Muscle of back (tissue), 11 donors: Measurements from ENCODE around the gene CBX2. TPM values are rescaled to one million over a fixed set of nuclear protein-coding genes. Genes with fewer than 3 reads are reported as not detected.

Source experiments
- DNase-seq, 3 donors: peaks; one replicate each; pipeline versions ENCODE4 v3.0.0 to v3.0.0-alpha.2; 2013
- polyA plus RNA-seq, 10 donors: library from polyadenylated mRNA; unstranded; fragments of 120-200 nt; gene quantifications; one replicate each; pipeline ENCODE4 v1.2.1, GENCODE V29; 2013; ENCODE audit not compliant: insufficient read length in 10 of 10

CBX2 gene
- polyA plus RNA-seq, 10 donors: 7.6 to 15.9 (median 9.1) TPM

GRCh38 chr17:79785900-79786810 is 8.2 kb downstream of the CBX2 start:
- no peak for DNase-seq

GRCh38 chr17:79786930-79787643 is 9.1 kb downstream of the CBX2 start:
- no peak for DNase-seq

DNA sequence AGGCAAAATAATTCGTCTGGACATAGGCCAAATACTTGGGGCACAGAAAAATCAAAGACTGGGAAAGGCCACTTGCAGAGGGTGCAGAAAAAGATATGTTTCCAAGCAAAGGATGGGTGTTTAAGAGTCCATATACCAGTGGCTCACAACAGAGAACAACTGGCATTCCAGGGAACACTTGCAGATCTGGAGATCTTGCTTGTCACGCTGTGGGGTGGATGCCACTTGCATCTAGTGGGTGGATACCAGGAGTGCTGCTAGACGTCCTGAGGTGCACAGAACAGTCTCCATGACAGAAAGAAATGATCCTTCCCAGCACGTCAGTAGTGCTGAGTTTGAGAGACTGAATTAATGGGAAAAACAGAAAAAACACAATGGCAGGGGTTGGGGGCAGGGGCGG is 10.5 kb downstream of the CBX2 start:
- DNase-seq: no peak

DNA sequence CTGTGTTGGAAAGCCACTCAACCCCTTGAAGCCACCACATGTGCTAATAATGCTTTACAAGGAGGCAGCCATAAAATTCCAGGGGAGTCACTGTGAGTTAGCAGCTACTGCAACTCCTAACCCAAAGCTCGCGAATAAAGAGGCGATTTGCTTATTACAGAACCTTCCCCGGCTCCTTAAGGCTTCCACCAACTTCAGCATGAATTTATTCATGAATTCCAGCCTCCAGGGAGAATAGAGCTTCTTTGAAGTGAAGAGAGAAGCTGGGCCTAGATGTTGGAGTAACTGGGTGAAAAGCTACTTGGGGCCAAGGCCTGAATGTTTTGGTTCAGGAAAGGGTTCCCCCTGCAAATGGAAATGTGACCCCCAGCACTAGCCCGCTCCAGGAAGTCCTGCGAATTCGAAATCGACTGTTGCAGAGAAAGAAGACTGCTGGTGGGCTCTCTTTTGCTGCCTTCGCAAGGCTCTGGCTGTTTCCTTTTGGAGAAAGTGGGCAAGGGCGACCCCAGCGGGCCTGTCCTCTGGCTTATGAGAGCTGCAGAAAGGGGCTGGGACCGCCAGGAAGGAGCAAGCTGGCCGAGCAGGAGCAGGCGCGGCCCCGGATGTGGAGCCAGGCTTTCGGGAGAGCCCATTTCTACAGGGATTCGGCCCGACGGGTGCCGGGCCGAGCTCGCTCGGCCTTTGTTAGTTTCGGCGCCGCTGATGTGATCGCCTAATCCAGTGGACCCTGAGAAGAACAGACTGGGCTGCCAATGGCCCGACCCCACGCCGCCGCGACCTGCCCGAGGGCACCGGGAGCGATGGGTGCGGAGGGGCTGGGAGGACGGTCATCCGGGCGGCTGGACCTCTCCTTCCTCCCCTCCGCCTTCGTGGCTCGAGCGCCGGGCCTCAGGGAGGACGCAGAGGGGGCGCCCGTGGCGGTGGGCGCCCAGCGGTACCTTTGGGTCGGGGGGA is 11.3 kb downstream of the CBX2 start:
- DNase-seq: no peak

- DNase-seq: peak in 1 of 3 donors; percentile 77
Observed at GRCh38 chr17:79789943-79790804, 12.2 kb downstream of the CBX2 start.

DNA sequence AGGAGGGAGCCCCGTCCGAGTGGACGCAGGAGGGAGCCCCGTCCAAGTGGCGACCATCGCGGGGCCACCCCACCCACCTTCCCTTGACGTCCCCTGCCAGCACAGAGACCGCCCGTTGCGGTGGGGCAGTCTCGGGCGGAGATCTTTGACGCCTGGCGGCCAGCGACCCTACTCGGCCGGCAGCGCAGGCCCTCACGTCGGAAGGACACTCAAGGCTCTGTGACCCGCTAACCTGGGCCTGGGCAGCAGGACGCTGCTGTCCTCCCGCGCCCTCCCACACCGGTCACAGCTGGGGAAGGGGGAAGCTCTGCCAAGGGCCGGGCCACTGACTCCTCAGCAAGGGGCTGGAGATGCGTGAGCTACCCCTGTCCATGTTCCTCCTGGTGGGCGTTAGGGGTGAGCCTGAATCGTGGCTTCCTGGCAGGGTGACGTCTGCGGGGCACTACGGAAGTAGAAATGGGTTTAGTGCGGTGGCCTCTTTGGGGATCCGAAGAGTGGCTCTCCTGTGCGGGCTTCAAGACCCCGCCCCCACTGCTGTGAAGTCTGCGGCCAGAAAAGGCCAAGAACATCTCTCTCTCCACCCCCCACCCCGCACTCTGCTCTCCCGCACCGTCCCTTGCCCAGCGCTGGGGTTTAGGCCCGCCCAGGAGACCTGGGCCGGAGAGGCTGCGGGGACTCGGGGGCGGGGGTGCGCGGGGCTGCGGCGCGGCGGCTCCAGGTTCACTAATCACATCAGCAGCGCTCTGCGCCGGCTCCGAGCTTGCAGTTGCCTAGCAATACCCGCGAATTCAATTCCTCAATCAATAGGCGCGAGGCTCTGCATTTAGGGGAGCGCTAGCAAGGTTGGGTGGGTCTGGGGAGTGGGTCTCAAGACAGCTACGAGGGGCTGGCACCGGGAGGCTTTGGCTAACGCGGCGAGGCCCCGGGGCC is 13.1 kb downstream of the CBX2 start:
- peak in 1 of 3 donors; percentile 51 for DNase-seq

DNA sequence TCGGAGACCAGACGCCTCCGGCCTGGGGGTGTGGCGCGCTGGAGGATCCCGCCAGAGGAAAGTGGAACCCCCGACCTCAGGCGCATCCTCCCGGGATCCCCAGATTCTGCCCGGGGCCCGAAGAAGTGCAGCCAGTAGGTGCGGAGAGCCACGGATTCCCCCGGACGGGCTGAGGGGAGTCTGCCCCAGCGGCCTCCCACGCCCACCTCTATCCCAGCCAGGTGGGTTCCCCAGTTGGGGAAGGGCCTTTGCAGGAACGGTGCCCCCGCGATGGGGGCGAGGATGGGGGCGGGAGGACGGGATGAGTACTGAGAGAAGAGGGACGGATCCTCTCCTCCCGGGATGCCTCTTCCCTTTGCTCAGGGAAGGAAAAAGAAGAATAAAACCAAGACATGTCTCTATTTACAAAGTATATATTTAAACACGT is 13.8 kb downstream of the CBX2 start:
- no peak for DNase-seq

- peak in 1 of 3 donors; percentile 50 for DNase-seq
Observed at GRCh38 chr17:79792341-79792871, 14.5 kb downstream of the CBX2 start.

GRCh38 chr17:79792984-79793923 is 15.3 kb downstream of the CBX2 start:
- DNase-seq: peak in 1 of 3 donors; percentile 85

- peak in 1 of 3 donors; percentile 45 for DNase-seq
Observed at GRCh38 chr17:79793924-79794304, 16.0 kb downstream of the CBX2 start.

- no peak for DNase-seq
Observed at GRCh38 chr17:79794659-79795511, 16.9 kb downstream of the CBX2 start.

DNA sequence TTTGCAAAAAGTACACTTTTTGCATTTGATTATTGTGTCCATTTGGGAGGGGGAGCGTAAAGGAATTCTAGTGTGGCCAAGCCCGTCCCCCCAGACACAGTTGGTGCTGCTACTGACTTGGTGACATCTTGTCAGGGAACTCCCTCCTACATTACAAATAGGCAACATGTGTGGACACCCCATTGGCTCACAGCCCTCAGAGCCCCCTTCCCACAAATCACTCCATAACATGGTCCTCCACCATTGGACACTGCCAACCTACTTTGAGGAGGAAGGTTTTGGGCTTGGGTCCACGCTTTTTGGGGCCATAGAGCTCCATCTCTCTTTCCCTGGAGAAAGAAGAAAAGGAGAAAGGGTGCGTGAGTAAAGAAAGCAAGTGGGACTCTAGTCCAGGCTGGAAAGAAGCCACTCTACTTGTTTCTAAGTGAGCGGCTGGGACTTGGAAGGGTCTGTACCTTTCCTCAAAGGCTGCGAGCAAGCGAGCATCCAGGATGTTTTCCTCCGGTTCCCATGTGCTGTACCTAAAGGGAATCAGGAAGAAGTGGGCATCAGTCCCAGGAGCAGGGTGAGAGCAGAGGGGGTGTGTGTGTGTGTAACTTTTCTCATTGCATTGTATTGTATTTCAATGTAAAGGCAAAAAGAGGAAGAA is 18.0 kb downstream of the CBX2 start:
- DNase-seq: no peak

DNA sequence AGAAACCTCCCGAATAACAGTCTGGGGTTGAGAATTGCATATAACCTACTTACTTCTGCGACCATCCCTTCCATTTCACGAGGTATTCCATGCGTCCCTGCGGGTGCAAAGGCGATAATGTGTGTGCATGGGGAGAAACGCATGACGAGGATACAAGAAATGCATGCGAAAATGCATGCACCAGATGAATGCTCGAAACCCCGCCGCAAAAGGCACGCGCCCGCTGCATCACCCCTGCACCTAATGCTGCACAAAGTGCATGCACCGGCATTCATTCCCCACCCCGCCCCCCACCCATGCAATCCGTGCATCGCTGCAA is 18.5 kb downstream of the CBX2 start:
- DNase-seq: no peak

- DNase-seq: peak; percentile 100
Observed at GRCh38 chr17:79796763-79797491, 19.0 kb downstream of the CBX2 start, which contains the start of gene CBX8. TSS of gene CBX8 (minus strand) at chr17:79797077. CDS start at chr17:79796998, 79 bp downstream.

DNA sequence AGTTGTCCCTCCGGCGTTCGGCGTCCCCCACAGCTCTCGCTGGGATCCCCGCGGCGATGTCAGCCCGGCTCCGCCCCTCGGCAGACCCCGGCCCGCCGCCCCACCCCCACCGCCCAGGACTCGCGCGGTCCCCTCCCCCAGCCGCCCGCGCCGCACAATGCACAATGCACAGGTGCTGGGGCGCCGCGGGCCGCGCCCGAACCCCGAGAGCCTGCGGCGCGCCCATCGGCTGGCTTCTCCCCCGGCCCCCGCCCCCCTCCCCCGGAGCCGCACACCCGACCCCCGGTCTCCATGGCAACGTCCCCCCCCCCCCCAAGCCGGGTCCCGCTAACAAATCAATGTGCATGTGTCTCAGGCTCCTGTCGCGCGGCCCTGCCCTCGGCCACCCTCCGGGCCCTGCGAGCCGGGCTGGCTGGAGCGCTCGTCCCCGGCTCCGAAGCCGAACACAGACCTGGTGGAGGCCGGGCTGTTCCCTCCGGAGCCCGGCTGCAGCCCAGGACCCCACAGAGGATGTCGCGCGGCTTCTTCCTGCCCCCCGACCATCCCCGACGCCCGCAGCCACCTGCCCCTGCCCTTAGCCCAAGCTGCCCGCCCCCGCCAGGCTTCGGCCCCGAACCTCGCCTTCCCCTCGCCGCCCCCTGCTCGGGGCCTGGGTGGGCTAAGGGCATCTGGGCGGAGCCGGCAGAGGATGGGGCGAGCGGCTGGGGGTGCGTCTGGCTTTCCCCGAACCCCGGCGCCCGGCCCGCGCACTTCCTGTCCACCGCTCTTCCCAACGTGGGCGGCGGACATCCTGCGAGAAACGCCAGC is 19.7 kb downstream of the CBX2 start:
- DNase-seq: no peak
